Mucosa of descending colon (tissue), 3 donors: ENCODE results near the gene DAP. TPM values are rescaled to one million over a fixed set of nuclear protein-coding genes. Genes with fewer than 3 reads are reported as not detected.

Experiments used
- ATAC-seq: fragments of 200-7000 bp; cut with Tn5 transposase; one replicate; pipeline ENCODE4 v1.9.1; 2020; ENCODE audit warnings: mild to moderate bottlenecking, moderate library complexity
- DNase-seq, 3 donors: peaks; one replicate each; pipeline ENCODE4 v3.0.0-alpha.2; 2020
- H3K36me3 ChIP-seq: fragments of 200-600 bp; one replicate; pipeline ENCODE4 v1.8.0; 2021; ENCODE audit warnings: low read depth, mild to moderate bottlenecking
- H3K4me1 ChIP-seq: fragments of 200-600 bp; one replicate; pipeline ENCODE4 v1.8.0; 2021; ENCODE audit warnings: low read depth, mild to moderate bottlenecking
- H3K4me3 ChIP-seq: fragments of 200-600 bp; one replicate; pipeline ENCODE4 v1.8.0; 2021; ENCODE audit warnings: mild to moderate bottlenecking
- H3K9me3 ChIP-seq: fragments of 200-600 bp; one replicate; pipeline ENCODE4 v1.8.0; 2021; ENCODE audit warnings: mild to moderate bottlenecking
- CTCF ChIP-seq: fragments of 200-600 bp; IDR thresholded peaks from one replicate; pipeline ENCODE4 v1.8.0; 2022; ENCODE audit warnings: antibody characterized with exemption, mild to moderate bottlenecking
- intact Hi-C, 2 donors: fragments of 100-400 bp; cut with DNase I in 1 of 2; cut with micrococcal nuclease in 1 of 2; formaldehyde crosslinking; loops; one replicate each; pipeline versions ENCODE4 v1.11.0 to v1.11.1; 2022; cut with DNase I, micrococcal nuclease
- total RNA-seq, 3 donors: library from RNA; stranded (reverse); fragmentation: NEBNext Ultra II Directional in 2 of 3; extraction: Animal tissue kit (Norgen Biotek cat#: 25700) in 2 of 3; gene quantifications; one replicate each; pipeline versions ENCODE4 v1.2.1 to v1.2.4, GENCODE V29; 2021 to 2023
- donor health status: DM: no; HTN: no; CAD: no; lungs with moderate emphysema.
- donor health status: DM: no; HTN: no; CAD: no.
- donor health status: DM: no; HTN: yes; CAD: no.

DAP gene
- total RNA-seq, 3 donors from 2014 or later, result 63.7 to 125 (median 109) TPM

DNA sequence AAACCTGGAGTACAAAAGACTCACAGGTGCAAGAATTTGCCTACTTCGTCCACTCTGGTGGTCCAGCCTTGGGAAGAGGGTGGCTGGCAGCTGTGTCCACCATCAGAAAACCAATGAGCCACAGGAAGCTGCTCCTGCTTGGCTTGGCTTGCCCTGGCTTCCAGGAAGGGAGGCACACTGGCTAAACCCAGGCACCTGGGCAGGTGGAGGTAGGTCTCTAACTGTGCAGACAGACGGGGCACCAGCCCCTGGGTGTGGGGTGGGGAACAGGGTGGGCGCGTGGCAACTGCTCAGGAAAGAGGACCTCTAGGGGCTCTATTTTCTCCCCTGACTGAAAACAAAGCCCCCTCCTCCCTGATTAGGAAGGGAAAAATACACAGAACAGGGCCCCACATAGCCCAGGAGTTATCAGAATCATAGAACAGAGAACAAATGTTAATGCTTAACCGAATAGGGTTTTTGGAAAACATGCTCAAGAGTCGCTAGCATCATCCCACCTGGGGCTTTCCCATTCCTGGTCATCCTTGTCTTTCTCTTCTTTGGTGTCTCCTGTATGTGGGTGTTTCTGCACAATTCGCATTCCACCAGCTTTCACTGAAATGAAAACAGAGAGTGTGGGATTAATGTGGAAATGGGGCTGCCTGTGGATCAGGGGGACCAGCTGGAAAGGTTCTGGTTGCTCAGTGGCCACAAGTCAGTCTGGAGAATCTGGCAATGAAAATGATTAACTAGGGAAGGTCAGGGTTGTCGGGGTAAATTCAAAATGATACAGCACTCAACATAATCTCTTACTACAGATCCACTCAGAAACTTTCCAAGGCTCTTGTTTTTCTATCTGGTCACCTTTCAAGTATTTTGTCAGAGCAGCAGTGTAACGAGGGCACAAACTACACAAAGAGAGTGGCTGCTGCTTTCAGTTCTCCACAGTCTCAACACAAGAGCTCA lies 13.1 kb downstream of the DAP start:
- ATAC-seq (peak; percentile 53), DNase-seq (peak in 1 of 3 donors; percentile 37)
- intact Hi-C loops, result no loop called here
- Histone ChIP-seq H3K9me3 (no peaks in the 10 kb centered on the region), H3K36me3 (no peaks in the 10 kb centered on the region), H3K4me3 (no peak overlapping the region), H3K4me1 (peaks cover 19% of the 10 kb centered on the region)
- no peak for TF ChIP-seq CTCF

- DNase-seq, result peak in 2 of 3 donors; percentile 49 to 81
- H3K36me3 ChIP-seq, result no peaks in the 10 kb centered on the region
- no peaks in the 10 kb centered on the region for H3K9me3 ChIP-seq
- intact Hi-C loops, result no loop called here
- no peak overlapping the region for H3K4me3 ChIP-seq
- peaks cover 19% of the 10 kb centered on the region for H3K4me1 ChIP-seq
- no peak for TF ChIP-seq CTCF
- ATAC-seq, result peak; percentile 96
These were observed 14.3 kb downstream of the DAP start for GRCh38 chr5:10746711-10747110.

- TF ChIP-seq CTCF, result no peak
- no peaks in the 10 kb centered on the region for H3K36me3 ChIP-seq
- peaks cover 3% of the 10 kb centered on the region for H3K9me3 ChIP-seq
- H3K4me3 ChIP-seq, result no peak overlapping the region
- intact Hi-C loops, result no loop called here
- ATAC-seq (no peak), DNase-seq (peak in 1 of 3 donors; percentile 25)
- H3K4me1 ChIP-seq, result peaks cover 14% of the 10 kb centered on the region
These were observed 15.9 kb downstream of the DAP start for GRCh38 chr5:10745133-10745532.

GRCh38 chr5:10744681-10745080 lies 16.4 kb downstream of the DAP start:
- Histone ChIP-seq H3K9me3 (peaks cover 3% of the 10 kb centered on the region), H3K4me1 (peaks cover 14% of the 10 kb centered on the region), H3K36me3 (no peaks in the 10 kb centered on the region), H3K4me3 (no peak overlapping the region)
- DNase-seq, result no peak
- no peak for ATAC-seq
- intact Hi-C loops, result no loop called here
- TF ChIP-seq CTCF, result no peak

DNA sequence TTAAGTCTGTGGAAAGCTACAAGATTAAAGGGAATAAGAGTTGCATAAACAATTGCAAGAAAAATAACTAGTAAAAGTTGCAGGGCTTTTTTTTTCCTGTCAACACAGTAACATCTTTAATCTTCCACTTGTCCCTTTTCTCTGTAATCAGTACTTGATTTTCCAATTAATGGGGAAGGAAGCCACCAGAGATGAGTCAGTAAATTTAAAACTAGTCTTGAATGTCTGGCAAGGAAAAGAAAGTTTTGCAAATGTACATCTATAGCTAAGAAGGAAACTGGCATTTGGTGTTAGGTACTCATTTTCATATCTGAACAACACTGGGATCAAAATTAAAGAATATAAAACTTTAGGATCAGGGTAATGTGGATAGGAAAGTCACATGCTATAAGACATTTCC lies 17.1 kb downstream of the DAP start:
- peaks cover 14% of the 10 kb centered on the region for H3K4me1 ChIP-seq
- intact Hi-C loops, result no loop called here
- ATAC-seq, result no peak
- no peak for TF ChIP-seq CTCF
- no peak overlapping the region for H3K4me3 ChIP-seq
- DNase-seq, result no peak
- H3K36me3 ChIP-seq, result no peaks in the 10 kb centered on the region
- peaks cover 3% of the 10 kb centered on the region for H3K9me3 ChIP-seq
